HG03521 (cell line): ENCODE data around the gene MVP.
"Not testable (repeated sequence)": the region's sequence is repeated elsewhere in the genome, so short reads cannot be mapped to it uniquely, and the experiment has no call there.

Source experiments
- ATAC-seq: cut with Tn5 transposase; IDR thresholded peaks from one replicate; pipeline ENCODE4 v1.9.1; 2021; ENCODE audit warnings: mild to moderate bottlenecking, moderate library complexity; ENCODE audit not compliant: unreplicated experiment

The MVP gene

GRCh38 chr16:29814592-29814991 lies 5.7 kb upstream of the MVP start:
- ATAC-seq, result no peak

GRCh38 chr16:29815032-29815721 lies 5.1 kb upstream of the MVP start:
- no peak for ATAC-seq

- ATAC-seq, result peak; percentile 55
Observed at GRCh38 chr16:29815793-29816693, 4.2 kb upstream of the MVP start, which contains the start of gene PAGR1. Gene PAGR1 (plus strand): TSS chr16:29816152. CDS start chr16:29816526, 374 bp downstream.

- peak; percentile 12 for ATAC-seq
Observed at GRCh38 chr16:29816694-29817441, 3.4 kb upstream of the MVP start.

- no peak for ATAC-seq
Observed at GRCh38 chr16:29818082-29818481, 2.2 kb upstream of the MVP start.

GRCh38 chr16:29819506-29819905 lies 756 bp upstream of the MVP start:
- ATAC-seq, result no peak

- ATAC-seq, result no peak
Observed at GRCh38 chr16:29820730-29821642, 724 bp downstream of the MVP start.

GRCh38 chr16:29821643-29822115 lies 1.4 kb downstream of the MVP start:
- ATAC-seq, result no peak

- no peak for ATAC-seq
Observed at GRCh38 chr16:29824589-29825144, 4.4 kb downstream of the MVP start.

- ATAC-seq, result no peak
Observed at GRCh38 chr16:29825145-29826044, 5.1 kb downstream of the MVP start.

- ATAC-seq, result no peak
Observed at GRCh38 chr16:29826342-29826695, 6.1 kb downstream of the MVP start.

- no peak for ATAC-seq
Observed at GRCh38 chr16:29830774-29831173, 10.5 kb downstream of the MVP start.

GRCh38 chr16:29831490-29831889 lies 11.2 kb downstream of the MVP start:
- ATAC-seq, result no peak

- ATAC-seq, result not testable (repeated sequence)
Observed at GRCh38 chr16:29833219-29833618, 13.0 kb downstream of the MVP start.

- no peak for ATAC-seq
Observed at GRCh38 chr16:29834079-29834478, 13.8 kb downstream of the MVP start.

- ATAC-seq, result no peak
Observed at GRCh38 chr16:29835926-29836325, 15.7 kb downstream of the MVP start.

GRCh38 chr16:29836623-29837022 lies 16.4 kb downstream of the MVP start:
- ATAC-seq, result no peak

- no peak for ATAC-seq
Observed at GRCh38 chr16:29837841-29838240, 17.6 kb downstream of the MVP start.

GRCh38 chr16:29839822-29840221 lies 19.6 kb downstream of the MVP start:
- no peak for ATAC-seq
